ENCODE measurements around the gene ZHX3.

The ZHX3 gene
- 2.3 to 35.8 (median 20.6) reads per million in 18 experiments for total RNA-seq

- DNase-seq: peak; percentile 96 to 97
Measured at GRCh38 chr20:41317546-41318270, at the start of gene ZHX3. ZHX3 (minus strand) TSS chr20:41317731; CDS start chr20:41204916, 112,815 bp downstream.

GRCh38 chr20:41367393-41367695 is 49.8 kb upstream of the ZHX3 start:
- DNase-seq: no peak

GRCh38 chr20:41366546-41367392 is 49.2 kb upstream of the ZHX3 start, which contains the start of gene EMILIN3:
EMILIN3 (minus strand) TSS chr20:41366818; CDS start chr20:41366634, 184 bp downstream.
- DNase-seq: no peak

GRCh38 chr20:41365777-41366545 is 48.4 kb upstream of the ZHX3 start:
- no peak for DNase-seq

- no peak for DNase-seq
Measured at GRCh38 chr20:41364967-41365765, 47.6 kb upstream of the ZHX3 start.

GRCh38 chr20:41364236-41364855 is 46.8 kb upstream of the ZHX3 start:
- DNase-seq: no peak

- no peak for DNase-seq
Measured at GRCh38 chr20:41363601-41364000, 46.1 kb upstream of the ZHX3 start.

- DNase-seq: no peak
Measured at GRCh38 chr20:41362748-41363140, 45.2 kb upstream of the ZHX3 start.

- no peak for DNase-seq
Measured at GRCh38 chr20:41361757-41362747, 44.5 kb upstream of the ZHX3 start.

GRCh38 chr20:41360831-41361756 is 43.6 kb upstream of the ZHX3 start:
- DNase-seq: no peak

GRCh38 chr20:41359541-41360011 is 42.0 kb upstream of the ZHX3 start:
- DNase-seq: no peak

- no peak for DNase-seq
Measured at GRCh38 chr20:41358717-41359116, 41.2 kb upstream of the ZHX3 start.

GRCh38 chr20:41358230-41358629 is 40.7 kb upstream of the ZHX3 start:
- no peak for DNase-seq

GRCh38 chr20:41357424-41358163 is 40.1 kb upstream of the ZHX3 start:
- DNase-seq: no peak

GRCh38 chr20:41356951-41357350 is 39.4 kb upstream of the ZHX3 start:
- no peak for DNase-seq

- DNase-seq: no peak
Measured at GRCh38 chr20:41355598-41356203, 38.2 kb upstream of the ZHX3 start.

- no peak for DNase-seq
Measured at GRCh38 chr20:41355192-41355591, 37.7 kb upstream of the ZHX3 start.

GRCh38 chr20:41353530-41353929 is 36.0 kb upstream of the ZHX3 start:
- DNase-seq: no peak

Data from inflammatory macrophage (primary cell).